Neuronal stem cell (in vitro differentiated cells): ENCODE results near the gene PER2.
"Not testable (repeated sequence)": the region's sequence is repeated elsewhere in the genome, so short reads cannot be mapped to it uniquely, and the experiment has no call there.

ENCODE experiments used
- DNase-seq: peaks from one replicate; pipeline ENCODE4 v3.0.0-alpha.2; 2013; ENCODE audit warnings: low spot score
- H2AFZ ChIP-seq: one replicate; pipeline ENCODE4 v1.6.1; 2013; ENCODE audit warnings: mild to moderate bottlenecking, low read length, inconsistent platforms
- H2AK5ac ChIP-seq: 2 replicates; pipeline ENCODE4 v1.6.1; 2013; ENCODE audit warnings: low read depth, mild to moderate bottlenecking, inconsistent platforms, low read length, moderate library complexity, mixed read lengths
- H2BK120ac ChIP-seq: 2 replicates; pipeline ENCODE4 v1.6.1; 2013; ENCODE audit warnings: low read depth, mild to moderate bottlenecking, inconsistent platforms, low read length, moderate library complexity, mixed read lengths
- H2BK12ac ChIP-seq: one replicate; pipeline ENCODE4 v1.6.1; 2013; ENCODE audit warnings: low read length, inconsistent platforms
- H2BK15ac ChIP-seq: 2 replicates; pipeline ENCODE4 v1.6.1; 2013; ENCODE audit warnings: mild to moderate bottlenecking, low read length, inconsistent platforms, mixed read lengths
- H2BK5ac ChIP-seq: one replicate; pipeline ENCODE4 v1.6.1; 2013; ENCODE audit warnings: inconsistent platforms, mild to moderate bottlenecking, low read length, moderate library complexity
- H3K14ac ChIP-seq: one replicate; pipeline ENCODE4 v1.6.1; 2013; ENCODE audit warnings: low read length, inconsistent platforms
- H3K18ac ChIP-seq: 2 replicates; pipeline ENCODE4 v1.6.1; 2013; ENCODE audit warnings: low read length, inconsistent platforms
- H3K23ac ChIP-seq: 2 replicates; pipeline ENCODE4 v1.6.1; 2013; ENCODE audit warnings: low read depth, mild to moderate bottlenecking, mixed read lengths, low read length, inconsistent platforms; ENCODE audit not compliant: poor library complexity
- H3K27ac ChIP-seq: replicated peaks from 3 replicates; pipeline ENCODE4 v1.5.1; 2013; ENCODE audit warnings: low read length, inconsistent platforms
- H3K27me3 ChIP-seq, 3 experiments: 2 replicates each; pipeline ENCODE4 v1.6.1; 2013; ENCODE audit warnings: low read length in 3 of 3, mild to moderate bottlenecking in 2 of 3, inconsistent platforms in 1 of 3, low read depth in 1 of 3, mixed read lengths in 1 of 3, moderate library complexity in 1 of 3; ENCODE audit not compliant: control insufficient read depth in 3 of 3, insufficient read depth in 3 of 3
- H3K36me3 ChIP-seq, 2 donors: replicated peaks in 1 of 2; 2 replicates each; pipeline ENCODE4 v1.6.1; 2013; ENCODE audit warnings: low read length in 2 of 2; ENCODE audit not compliant: control insufficient read depth in 2 of 2, insufficient read depth in 2 of 2
- H3K4ac ChIP-seq: 2 replicates; pipeline ENCODE4 v1.6.1; 2013; ENCODE audit warnings: inconsistent platforms, mild to moderate bottlenecking, low read length, moderate library complexity
- H3K4me1 ChIP-seq, 2 donors: 1 replicate in 1 of 2; 2 replicates in 1 of 2; pipeline ENCODE4 v1.6.1; 2013; ENCODE audit warnings: low read length in 2 of 2, low read depth in 1 of 2; ENCODE audit not compliant: control insufficient read depth in 2 of 2, insufficient read depth in 1 of 2
- H3K4me2 ChIP-seq: one replicate; pipeline ENCODE4 v1.6.1; 2013; ENCODE audit warnings: mild to moderate bottlenecking, low read length, inconsistent platforms; ENCODE audit not compliant: insufficient read depth, poor library complexity, severe bottlenecking
- H3K4me3 ChIP-seq, 2 donors: 2 replicates each; pipeline ENCODE4 v1.5.1; 2013; ENCODE audit warnings: low read length in 2 of 2, mild to moderate bottlenecking in 2 of 2, inconsistent platforms in 1 of 2, moderate library complexity in 1 of 2
- H3K79me1 ChIP-seq: one replicate; pipeline ENCODE4 v1.6.1; 2013; ENCODE audit warnings: low read depth, mild to moderate bottlenecking, inconsistent platforms, low read length, moderate library complexity
- H3K9ac ChIP-seq: one replicate; pipeline ENCODE4 v1.6.1; 2013; ENCODE audit warnings: mild to moderate bottlenecking, low read depth, low read length, inconsistent platforms; ENCODE audit not compliant: poor library complexity
- H3K9me3 ChIP-seq, 2 donors: replicated peaks in 1 of 2; 2 replicates each; pipeline versions ENCODE3 to v1.6.1; 2013; ENCODE audit warnings: low read length in 2 of 2, mild to moderate bottlenecking in 2 of 2, inconsistent platforms in 1 of 2, low read depth in 1 of 2, mixed read lengths in 1 of 2, moderate library complexity in 1 of 2; ENCODE audit not compliant: control insufficient read depth in 2 of 2, insufficient read depth in 1 of 2
- H4K8ac ChIP-seq: one replicate; pipeline ENCODE4 v1.6.1; 2013; ENCODE audit warnings: low read depth, mild to moderate bottlenecking, inconsistent platforms, low read length, moderate library complexity
- H4K91ac ChIP-seq: one replicate; pipeline ENCODE4 v1.6.1; 2013; ENCODE audit warnings: low read length, low read depth, mild to moderate bottlenecking, inconsistent platforms; ENCODE audit not compliant: poor library complexity
- WGBS, 2 donors: extraction: QIAGEN DNeasy Blood & Tissue Kit; methylation state at CpG; one replicate each; pipeline ENCODE4 v1.1.7; 2013; ENCODE audit warnings: missing lambda C conversion rate in 2 of 2, mixed read lengths in 1 of 2; ENCODE audit not compliant: insufficient read length in 2 of 2, insufficient replicate concordance in 1 of 2; ENCODE audit errors: extremely low coverage in 2 of 2; 5-methylcytosine and 5-hydroxymethylcytosine counted together

The PER2 gene

GRCh38 chr2:238313289-238313990 lies 25.0 kb upstream of the PER2 start:
- Histone ChIP-seq H3K27me3 (no peaks in the 10 kb centered on the region), H3K4me1 (no peaks in the 10 kb centered on the region), H2BK15ac (peak overlapping the region; percentile 4), H4K91ac (no peak overlapping the region), H3K4me3 (no peak overlapping the region), H3K36me3 (no peaks in the 10 kb centered on the region), H3K9me3 (peaks cover 1 to 4% of the 10 kb centered on the region in 2 donors), H3K14ac (no peak overlapping the region), H3K4ac (no peak overlapping the region), H3K79me1 (no peaks in the 10 kb centered on the region), H3K23ac (peak overlapping the region; percentile 20), H3K18ac (peak overlapping the region; percentile 28), H3K9ac (no peak overlapping the region), H2BK5ac (no peak overlapping the region), H2BK12ac (no peak overlapping the region), H2AFZ (peak overlapping the region; percentile 45), H2BK120ac (no peak overlapping the region), H3K4me2 (no peak overlapping the region), H4K8ac (no peak overlapping the region), H2AK5ac (peak overlapping the region; percentile 61), H3K27ac (no peak overlapping the region)
- no peak for DNase-seq
- no CpG with 5 or more reads among the region's 8 CpGs for WGBS, 2 donors

- not testable (repeated sequence) for H3K4me1 ChIP-seq, H3K27me3 ChIP-seq, H2BK120ac ChIP-seq, H2AK5ac ChIP-seq, H2AFZ ChIP-seq, H3K36me3 ChIP-seq, H4K8ac ChIP-seq, H3K14ac ChIP-seq, H2BK12ac ChIP-seq, H3K9ac ChIP-seq, H3K9me3 ChIP-seq, H2BK15ac ChIP-seq, H3K23ac ChIP-seq, H3K4ac ChIP-seq, H3K18ac ChIP-seq, H2BK5ac ChIP-seq, H3K79me1 ChIP-seq, H3K4me3 ChIP-seq, H3K4me2 ChIP-seq, H4K91ac ChIP-seq, H3K27ac ChIP-seq, DNase-seq
- WGBS, 2 donors: no CpG with 5 or more reads among the region's 14 CpGs
Measured at GRCh38 chr2:238310721-238311120, 22.3 kb upstream of the PER2 start.

GRCh38 chr2:238308177-238308576 lies 19.8 kb upstream of the PER2 start:
- H2BK5ac ChIP-seq: no peak overlapping the region
- no peak overlapping the region for H2BK15ac ChIP-seq
- no peak overlapping the region for H4K91ac ChIP-seq
- H3K36me3 ChIP-seq: no peaks in the 10 kb centered on the region
- H2AFZ ChIP-seq: no peak overlapping the region
- no peak overlapping the region for H4K8ac ChIP-seq
- H3K27me3 ChIP-seq: peaks cover 0 to 18% (median 0%) of the 10 kb centered on the region in 3 experiments
- no CpG with 5 or more reads among the region's 2 CpGs for WGBS, 2 donors
- H3K79me1 ChIP-seq: no peaks in the 10 kb centered on the region
- H3K9ac ChIP-seq: no peak overlapping the region
- H3K4ac ChIP-seq: no peak overlapping the region
- H3K9me3 ChIP-seq: peaks cover 0 to 1% of the 10 kb centered on the region in 2 donors
- peak overlapping the region; percentile 2 for H2AK5ac ChIP-seq
- H3K4me1 ChIP-seq: no peaks in the 10 kb centered on the region
- no peak overlapping the region for H3K27ac ChIP-seq
- no peak overlapping the region for H3K18ac ChIP-seq
- no peak overlapping the region for H3K23ac ChIP-seq
- DNase-seq: no peak
- no peak overlapping the region for H2BK12ac ChIP-seq
- H3K14ac ChIP-seq: no peak overlapping the region
- H3K4me3 ChIP-seq: no peak overlapping the region
- no peak overlapping the region for H2BK120ac ChIP-seq
- H3K4me2 ChIP-seq: no peak overlapping the region

- H3K23ac ChIP-seq: no peak overlapping the region
- DNase-seq: no peak
- no peak overlapping the region for H2BK120ac ChIP-seq
- H3K4me1 ChIP-seq: no peaks in the 10 kb centered on the region
- H3K18ac ChIP-seq: no peak overlapping the region
- no peak overlapping the region for H4K8ac ChIP-seq
- H3K9me3 ChIP-seq: peaks cover 0 to 1% of the 10 kb centered on the region in 2 donors
- H2BK5ac ChIP-seq: no peak overlapping the region
- H3K79me1 ChIP-seq: no peaks in the 10 kb centered on the region
- H3K14ac ChIP-seq: no peak overlapping the region
- no peak overlapping the region for H4K91ac ChIP-seq
- no peak overlapping the region for H2AFZ ChIP-seq
- no peak overlapping the region for H2AK5ac ChIP-seq
- peaks cover 0 to 23% (median 0%) of the 10 kb centered on the region in 3 experiments for H3K27me3 ChIP-seq
- H2BK12ac ChIP-seq: no peak overlapping the region
- no peak overlapping the region for H3K4me2 ChIP-seq
- H3K9ac ChIP-seq: no peak overlapping the region
- no peak overlapping the region for H3K4me3 ChIP-seq
- no peak overlapping the region for H3K4ac ChIP-seq
- no CpG with 5 or more reads among the region's 5 CpGs for WGBS, 2 donors
- no peaks in the 10 kb centered on the region for H3K36me3 ChIP-seq
- H2BK15ac ChIP-seq: no peak overlapping the region
- no peak overlapping the region for H3K27ac ChIP-seq
Measured at GRCh38 chr2:238306672-238306998, 18.2 kb upstream of the PER2 start.
